HG03521 (cell line): ENCODE results near the gene DIAPH3.
A peak's percentile ranks its signal among the peaks of the same experiment; 100 is the strongest.

Experiments
- ATAC-seq: cut with Tn5 transposase; IDR thresholded peaks from one replicate; pipeline ENCODE4 v1.9.1; 2021; ENCODE audit warnings: mild to moderate bottlenecking, moderate library complexity; ENCODE audit not compliant: unreplicated experiment

Gene DIAPH3

GRCh38 chr13:60020288-60020687 is 143.4 kb downstream of the DIAPH3 start:
- ATAC-seq: no peak

GRCh38 chr13:60019119-60019993 is 144.4 kb downstream of the DIAPH3 start:
- ATAC-seq: peak; percentile 86

GRCh38 chr13:60018536-60018935 is 145.2 kb downstream of the DIAPH3 start:
- no peak for ATAC-seq

- ATAC-seq: no peak
Measured at GRCh38 chr13:60016229-60016628, 147.5 kb downstream of the DIAPH3 start.

- no peak for ATAC-seq
Measured at GRCh38 chr13:60013166-60013565, 150.6 kb downstream of the DIAPH3 start.

GRCh38 chr13:60012488-60012887 is 151.2 kb downstream of the DIAPH3 start:
- ATAC-seq: no peak

- no peak for ATAC-seq
Measured at GRCh38 chr13:60009300-60010253, 154.2 kb downstream of the DIAPH3 start.

GRCh38 chr13:60001889-60002288 is 161.8 kb downstream of the DIAPH3 start:
- ATAC-seq: no peak

- ATAC-seq: no peak
Measured at GRCh38 chr13:60000976-60001375, 162.8 kb downstream of the DIAPH3 start.

- ATAC-seq: no peak
Measured at GRCh38 chr13:60000081-60000480, 163.6 kb downstream of the DIAPH3 start.

GRCh38 chr13:59997976-59998375 is 165.8 kb downstream of the DIAPH3 start:
- no peak for ATAC-seq

- ATAC-seq: no peak
Measured at GRCh38 chr13:59996461-59996980, 167.2 kb downstream of the DIAPH3 start.

- ATAC-seq: no peak
Measured at GRCh38 chr13:59991395-59991794, 172.3 kb downstream of the DIAPH3 start.

GRCh38 chr13:59982631-59983382 is 180.9 kb downstream of the DIAPH3 start:
- no peak for ATAC-seq

GRCh38 chr13:59979589-59979988 is 184.1 kb downstream of the DIAPH3 start:
- ATAC-seq: no peak

GRCh38 chr13:59978862-59979261 is 184.9 kb downstream of the DIAPH3 start:
- no peak for ATAC-seq

GRCh38 chr13:59976856-59977255 is 186.9 kb downstream of the DIAPH3 start:
- no peak for ATAC-seq

- no peak for ATAC-seq
Measured at GRCh38 chr13:59975807-59976435, 187.8 kb downstream of the DIAPH3 start.

- no peak for ATAC-seq
Measured at GRCh38 chr13:59970847-59971246, 192.9 kb downstream of the DIAPH3 start.

GRCh38 chr13:59963827-59964226 is 199.9 kb downstream of the DIAPH3 start:
- no peak for ATAC-seq
